CD4-positive, alpha-beta T cell treated with Interferon gamma for 1 hour (primary cell): ENCODE measurements around the gene LSAMP.

ENCODE experiments used
- DNase-seq: peaks from one replicate; pipeline ENCODE4 v3.0.0-alpha.2; 2020

Gene LSAMP

GRCh38 chr3:116429479-116430269 is 15.6 kb downstream of the LSAMP start:
- DNase-seq: no peak

- no peak for DNase-seq
These were observed 19.3 kb downstream of the LSAMP start for GRCh38 chr3:116426036-116426435.

- DNase-seq: no peak
These were observed 20.2 kb downstream of the LSAMP start for GRCh38 chr3:116425126-116425525.

GRCh38 chr3:116423945-116424344 is 21.3 kb downstream of the LSAMP start:
- DNase-seq: no peak

- DNase-seq: no peak
These were observed 21.9 kb downstream of the LSAMP start for GRCh38 chr3:116423374-116423773.

- no peak for DNase-seq
These were observed 28.1 kb downstream of the LSAMP start for GRCh38 chr3:116417151-116417550.

- DNase-seq: no peak
These were observed 32.0 kb downstream of the LSAMP start for GRCh38 chr3:116413319-116413718.

- no peak for DNase-seq
These were observed 36.8 kb downstream of the LSAMP start for GRCh38 chr3:116408473-116408872.

- no peak for DNase-seq
These were observed 40.1 kb downstream of the LSAMP start for GRCh38 chr3:116405231-116405630.

- DNase-seq: no peak
These were observed 45.5 kb downstream of the LSAMP start for GRCh38 chr3:116399701-116400226.

- DNase-seq: no peak
These were observed 50.9 kb downstream of the LSAMP start for GRCh38 chr3:116394365-116394764.

GRCh38 chr3:116393199-116393598 is 52.1 kb downstream of the LSAMP start:
- no peak for DNase-seq

- no peak for DNase-seq
These were observed 53.0 kb downstream of the LSAMP start for GRCh38 chr3:116392291-116392690.

- no peak for DNase-seq
These were observed 53.7 kb downstream of the LSAMP start for GRCh38 chr3:116391296-116392201.

- no peak for DNase-seq
These were observed 55.0 kb downstream of the LSAMP start for GRCh38 chr3:116390318-116390717.

- DNase-seq: no peak
These were observed 56.4 kb downstream of the LSAMP start for GRCh38 chr3:116388867-116389385.

- DNase-seq: no peak
These were observed 59.1 kb downstream of the LSAMP start for GRCh38 chr3:116386168-116386567.

- no peak for DNase-seq
These were observed 60.6 kb downstream of the LSAMP start for GRCh38 chr3:116384717-116385116.

- no peak for DNase-seq
These were observed 67.2 kb downstream of the LSAMP start for GRCh38 chr3:116378077-116378476.

GRCh38 chr3:116374901-116375300 is 70.4 kb downstream of the LSAMP start:
- no peak for DNase-seq

- no peak for DNase-seq
These were observed 77.4 kb downstream of the LSAMP start for GRCh38 chr3:116367761-116368395.

- DNase-seq: no peak
These were observed 89.2 kb downstream of the LSAMP start for GRCh38 chr3:116356056-116356455.

- no peak for DNase-seq
These were observed 90.9 kb downstream of the LSAMP start for GRCh38 chr3:116354382-116354781.
